RWPE2 (cell line): ENCODE data around the gene ARF5.
"Not testable (repeated sequence)": the region's sequence is repeated elsewhere in the genome, so short reads cannot be mapped to it uniquely, and the experiment has no call there.

Experiments
- ATAC-seq: fragments of 200-7000 bp; cut with Tn5 transposase; 3 replicates; pipeline ENCODE4 v1.9.1; 2021; ENCODE audit warnings: low read depth
- DNase-seq: peaks from one replicate; pipeline ENCODE4 v3.0.0-alpha.2; 2020; ENCODE audit warnings: low spot score
- H3K27ac ChIP-seq: fragments of 450-650 bp; 2 replicates; pipeline ENCODE4 v1.5.1; 2017; ENCODE audit warnings: mild to moderate bottlenecking; ENCODE audit not compliant: poor library complexity, severe bottlenecking
- H3K27me3 ChIP-seq: fragments of 250-450 bp; sonication (Bioruptor Pico); 2 replicates; pipeline ENCODE4 v1.5.1; 2021; ENCODE audit warnings: mild to moderate bottlenecking, moderate library complexity; ENCODE audit not compliant: insufficient read depth, poor library complexity, severe bottlenecking
- H3K36me3 ChIP-seq: fragments of 250-450 bp; sonication (Bioruptor Pico); 2 replicates; pipeline ENCODE4 v1.5.1; 2020; ENCODE audit warnings: low read depth, mild to moderate bottlenecking, moderate library complexity
- H3K4me1 ChIP-seq: fragments of 250-450 bp; sonication (Bioruptor Pico); 2 replicates; pipeline ENCODE4 v1.5.1; 2021; ENCODE audit warnings: mild to moderate bottlenecking, moderate library complexity; ENCODE audit not compliant: insufficient read depth, poor library complexity, severe bottlenecking
- H3K4me3 ChIP-seq: fragments of 250-450 bp; sonication (Bioruptor Pico); 2 replicates; pipeline ENCODE4 v1.5.1; 2021; ENCODE audit warnings: mild to moderate bottlenecking, moderate library complexity; ENCODE audit not compliant: severe bottlenecking
- H3K9me3 ChIP-seq: fragments of 250-450 bp; sonication (Bioruptor Pico); 2 replicates; pipeline ENCODE4 v1.5.1; 2021; ENCODE audit warnings: mild to moderate bottlenecking, moderate library complexity; ENCODE audit not compliant: severe bottlenecking
- TF ChIP-seq, protein P1 (sequence below): fragments of 450-650 bp; IDR thresholded peaks from one replicate; pipeline ENCODE4 v1.5.1; 2017; ENCODE audit warnings: mild to moderate bottlenecking, moderate library complexity; ENCODE audit not compliant: poor library complexity, severe bottlenecking

ARF5 gene

DNA sequence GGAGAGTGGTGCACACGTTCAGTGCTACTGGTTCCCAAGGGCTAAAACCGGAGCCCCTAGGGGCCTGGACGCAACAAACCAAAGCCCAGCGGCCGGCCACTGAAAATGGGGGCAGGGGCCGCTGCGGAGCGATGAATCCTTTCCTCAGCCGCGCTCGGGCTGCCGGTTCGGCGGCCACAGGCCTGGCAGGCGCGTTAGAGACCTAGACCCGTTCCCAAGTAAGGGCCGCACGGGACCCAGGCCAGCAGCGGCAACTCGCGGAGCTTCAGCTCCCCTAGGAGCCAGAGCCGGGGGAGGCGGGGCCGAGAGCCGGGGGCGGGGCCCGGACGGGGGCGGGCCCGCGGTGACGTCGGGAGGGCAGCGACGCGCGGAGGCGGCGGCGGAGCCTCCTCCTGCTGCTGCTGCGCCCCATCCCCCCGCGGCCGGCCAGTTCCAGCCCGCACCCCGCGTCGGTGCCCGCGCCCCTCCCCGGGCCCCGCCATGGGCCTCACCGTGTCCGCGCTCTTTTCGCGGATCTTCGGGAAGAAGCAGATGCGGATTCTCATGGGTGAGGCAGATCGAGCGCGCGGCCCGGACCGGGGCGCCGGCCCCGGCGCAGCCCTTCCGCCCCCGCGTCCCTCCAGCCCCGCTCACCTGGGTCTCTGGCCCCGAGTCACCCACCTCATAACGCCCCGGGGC lies at the start of gene ARF5:
ARF5 (plus strand) TSS at position 393 of the 678 bp plus-strand sequence; CDS start at position 481, 88 bp downstream.
- Histone ChIP-seq H3K36me3 (peaks cover 25% of the 10 kb centered on the region), H3K9me3 (no peaks in the 10 kb centered on the region), H3K27ac (peak within 1 kb of the TSS; percentile 45), H3K4me3 (peak within 1 kb of the TSS; percentile 77), H3K4me1 (peaks cover 5% of the 10 kb centered on the region), H3K27me3 (no peaks in the 10 kb centered on the region)
- DNase-seq (no peak), ATAC-seq (peak; percentile 64)
- TF ChIP-seq, protein P1, sequence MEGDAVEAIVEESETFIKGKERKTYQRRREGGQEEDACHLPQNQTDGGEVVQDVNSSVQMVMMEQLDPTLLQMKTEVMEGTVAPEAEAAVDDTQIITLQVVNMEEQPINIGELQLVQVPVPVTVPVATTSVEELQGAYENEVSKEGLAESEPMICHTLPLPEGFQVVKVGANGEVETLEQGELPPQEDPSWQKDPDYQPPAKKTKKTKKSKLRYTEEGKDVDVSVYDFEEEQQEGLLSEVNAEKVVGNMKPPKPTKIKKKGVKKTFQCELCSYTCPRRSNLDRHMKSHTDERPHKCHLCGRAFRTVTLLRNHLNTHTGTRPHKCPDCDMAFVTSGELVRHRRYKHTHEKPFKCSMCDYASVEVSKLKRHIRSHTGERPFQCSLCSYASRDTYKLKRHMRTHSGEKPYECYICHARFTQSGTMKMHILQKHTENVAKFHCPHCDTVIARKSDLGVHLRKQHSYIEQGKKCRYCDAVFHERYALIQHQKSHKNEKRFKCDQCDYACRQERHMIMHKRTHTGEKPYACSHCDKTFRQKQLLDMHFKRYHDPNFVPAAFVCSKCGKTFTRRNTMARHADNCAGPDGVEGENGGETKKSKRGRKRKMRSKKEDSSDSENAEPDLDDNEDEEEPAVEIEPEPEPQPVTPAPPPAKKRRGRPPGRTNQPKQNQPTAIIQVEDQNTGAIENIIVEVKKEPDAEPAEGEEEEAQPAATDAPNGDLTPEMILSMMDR = no peak

DNA sequence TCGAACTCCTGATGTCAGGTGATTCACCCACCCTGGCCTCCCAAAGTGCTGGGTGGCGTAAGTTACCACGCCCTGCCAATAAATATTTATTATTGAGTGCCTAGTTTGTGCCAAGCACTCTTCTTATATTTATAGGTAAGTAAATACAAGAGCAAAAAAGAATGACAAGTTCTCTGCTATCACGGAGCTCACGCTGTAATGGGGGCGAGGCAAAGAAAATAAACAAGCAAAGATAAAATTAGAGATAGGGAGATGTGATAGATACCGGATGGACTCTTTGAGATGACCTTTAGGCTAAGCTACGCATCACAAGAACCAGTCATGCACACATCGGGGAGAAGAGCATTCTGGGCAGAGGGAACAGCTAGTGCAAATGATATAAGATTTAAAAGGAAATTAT lies 49.1 kb upstream of the ARF5 start:
- ATAC-seq (no peak), DNase-seq (no peak)
- Histone ChIP-seq H3K4me1 (no peaks in the 10 kb centered on the region), H3K36me3 (no peaks in the 10 kb centered on the region), H3K9me3 (peaks cover 2% of the 10 kb centered on the region), H3K4me3 (no peak overlapping the region), H3K27ac (no peak overlapping the region), H3K27me3 (peaks cover 37% of the 10 kb centered on the region)
- TF ChIP-seq, protein P1 = no peak

DNA sequence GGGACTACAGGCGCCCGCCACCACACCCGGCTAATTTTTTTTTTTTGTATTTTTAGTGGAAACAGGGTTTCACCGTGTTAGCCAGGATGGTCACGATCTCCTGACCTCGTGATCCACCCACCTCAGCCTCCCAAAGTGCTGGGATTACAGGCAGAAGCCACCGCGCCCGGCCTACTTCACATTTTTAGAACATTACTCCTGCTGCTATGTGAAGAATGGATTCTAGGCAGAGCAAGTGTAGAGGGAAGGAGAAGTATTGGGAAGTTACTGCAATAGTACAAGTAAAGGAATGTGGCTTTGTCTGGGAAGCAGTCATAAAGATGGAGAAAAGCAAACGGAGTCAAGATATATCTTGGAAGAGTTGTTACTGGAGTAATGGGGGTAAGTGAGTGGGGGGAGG lies 47.8 kb upstream of the ARF5 start:
- H3K27me3 ChIP-seq = peaks cover 36% of the 10 kb centered on the region
- H3K4me3 ChIP-seq, ATAC-seq, DNase-seq, H3K27ac ChIP-seq, H3K36me3 ChIP-seq, H3K9me3 ChIP-seq, H3K4me1 ChIP-seq: not testable (repeated sequence)

DNA sequence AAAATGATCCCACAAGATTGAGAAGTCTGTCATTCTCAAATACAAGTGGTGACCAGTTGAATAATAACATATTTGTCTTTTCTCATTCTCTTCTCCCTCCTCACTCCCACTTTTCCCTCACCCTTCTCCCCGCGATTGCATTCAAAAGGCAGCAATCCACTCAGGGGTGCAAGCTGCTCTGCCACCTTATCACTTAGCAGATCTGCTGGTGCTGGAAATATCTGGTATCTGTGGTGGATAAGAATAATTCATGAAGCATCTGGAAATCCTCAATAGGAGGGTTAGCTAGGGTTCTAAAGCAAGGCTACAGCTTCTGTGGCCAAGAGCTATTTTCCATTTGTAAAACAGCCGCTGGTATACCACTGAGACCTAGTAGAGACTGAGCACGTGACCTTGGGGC lies 46.7 kb upstream of the ARF5 start:
- no peaks in the 10 kb centered on the region for H3K36me3 ChIP-seq
- H3K27me3 ChIP-seq = peaks cover 25% of the 10 kb centered on the region
- DNase-seq (no peak), ATAC-seq (no peak)
- no peak overlapping the region for H3K27ac ChIP-seq
- no peaks in the 10 kb centered on the region for H3K4me1 ChIP-seq
- TF ChIP-seq, protein P1 = no peak
- no peak overlapping the region for H3K4me3 ChIP-seq
- peaks cover 2% of the 10 kb centered on the region for H3K9me3 ChIP-seq

DNA sequence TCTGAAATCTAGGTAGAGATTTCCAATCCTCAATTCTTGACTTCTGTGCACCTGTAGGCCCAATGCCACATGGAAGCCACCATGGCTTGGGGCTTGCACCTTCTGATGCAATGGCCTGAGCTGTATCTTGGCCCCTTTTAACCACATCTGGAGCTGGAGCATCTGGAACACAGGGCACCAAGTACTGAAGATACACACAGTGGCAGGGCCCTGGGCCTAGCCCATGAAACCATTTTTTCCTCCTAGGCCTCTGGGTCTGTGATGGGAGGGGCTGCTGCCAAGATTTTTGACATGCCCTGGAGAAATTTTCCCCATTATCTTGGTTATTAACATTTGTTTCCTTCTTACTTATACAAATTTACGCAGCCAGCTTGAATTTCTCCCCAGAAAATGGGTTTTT lies 41.9 kb upstream of the ARF5 start:
- no peak for DNase-seq
- peaks cover 3% of the 10 kb centered on the region for H3K27me3 ChIP-seq
- H3K36me3 ChIP-seq = no peaks in the 10 kb centered on the region
- H3K27ac ChIP-seq = no peak overlapping the region
- ATAC-seq = no peak
- H3K4me1 ChIP-seq = no peaks in the 10 kb centered on the region
- TF ChIP-seq, protein P1 = no peak
- no peak overlapping the region for H3K4me3 ChIP-seq
- H3K9me3 ChIP-seq = no peaks in the 10 kb centered on the region
